Neural cell (in vitro differentiated cells): ENCODE measurements around the gene MINAR1. TPM values are rescaled to one million over a fixed set of nuclear protein-coding genes. Genes with fewer than 3 reads are reported as not detected.

Source experiments
- H2AFZ ChIP-seq: fragments of 200-600, 300-800 bp; sonication (generic), shearing (Covaris generic); 2 replicates; pipeline ENCODE4 v1.6.0; 2014; ENCODE audit warnings: low read depth, mild to moderate bottlenecking, antibody characterized with exemption, low read length, moderate library complexity
- H3F3A ChIP-seq: fragments of 200-600 bp; shearing (Covaris generic); 2 replicates; pipeline ENCODE4 v1.6.1; 2016; ENCODE audit warnings: mild to moderate bottlenecking, moderate library complexity, mixed read lengths, antibody characterized with exemption, low read length; ENCODE audit not compliant: insufficient read depth, poor library complexity, severe bottlenecking
- H3K27ac ChIP-seq: fragments of 200-600, 300-800 bp; sonication (generic), shearing (Covaris generic); 2 replicates; pipeline ENCODE4 v1.5.1; 2014; ENCODE audit warnings: mild to moderate bottlenecking, low read length, moderate library complexity
- H3K27me3 ChIP-seq: fragments of 300-800, 200-600 bp; sonication (generic), shearing (Covaris generic); 2 replicates; pipeline ENCODE4 v1.6.0; 2014; ENCODE audit warnings: mild to moderate bottlenecking, low read depth, low read length, moderate library complexity; ENCODE audit not compliant: insufficient read depth
- H3K36me3 ChIP-seq: fragments of 300-800, 200-600 bp; sonication (generic), shearing (Covaris generic); 2 replicates; pipeline ENCODE4 v1.5.1; 2014; ENCODE audit warnings: mild to moderate bottlenecking, antibody characterized with exemption, low read length, moderate library complexity; ENCODE audit not compliant: insufficient read depth
- H3K4me2 ChIP-seq: fragments of 300-800, 200-600 bp; sonication (generic), shearing (Covaris generic); 2 replicates; pipeline ENCODE4 v1.6.0; 2014; ENCODE audit warnings: mild to moderate bottlenecking, low read length
- H3K4me3 ChIP-seq: fragments of 300-800, 200-600 bp; sonication (generic), shearing (Covaris generic); 2 replicates; pipeline ENCODE4 v1.5.1; 2014; ENCODE audit warnings: mild to moderate bottlenecking, low read length, moderate library complexity
- H3K79me2 ChIP-seq: fragments of 200-600 bp; shearing (Covaris generic); replicated peaks from 2 replicates; pipeline ENCODE4 v1.6.0; 2014; ENCODE audit warnings: mild to moderate bottlenecking, low read length, moderate library complexity; ENCODE audit not compliant: insufficient read depth
- H3K9ac ChIP-seq: fragments of 300-800, 200-600 bp; sonication (generic), shearing (Covaris generic); 2 replicates; pipeline ENCODE4 v1.6.1; 2016; ENCODE audit warnings: mild to moderate bottlenecking, low read length, mixed read lengths
- H3K9me2 ChIP-seq: fragments of 200-600 bp; shearing (Covaris generic); 2 replicates; pipeline ENCODE4 v1.6.1; 2016; ENCODE audit warnings: mild to moderate bottlenecking, low read length, mixed read lengths; ENCODE audit not compliant: insufficient read depth
- H3K9me3 ChIP-seq: fragments of 200-600, 300-800 bp; sonication (generic), shearing (Covaris generic); 2 replicates; pipeline ENCODE4 v1.6.1; 2016; ENCODE audit warnings: mild to moderate bottlenecking, mixed run types, low read length, moderate library complexity, mixed read lengths
- H4K20me1 ChIP-seq: fragments of 200-600 bp; shearing (Covaris generic); 2 replicates; pipeline ENCODE4 v1.6.1; 2016; ENCODE audit warnings: mild to moderate bottlenecking, mixed run types; ENCODE audit not compliant: insufficient read depth
- CTCF ChIP-seq: fragments of 450-650 bp; IDR thresholded peaks from 2 replicates; pipeline ENCODE4 v1.5.1; 2014; ENCODE audit warnings: antibody characterized with exemption, mild to moderate bottlenecking, moderate library complexity; ENCODE audit not compliant: poor library complexity, severe bottlenecking
- EP300 ChIP-seq: fragments of 450-650 bp; conservative IDR thresholded peaks from 2 replicates; pipeline ENCODE4 v1.6.1; 2014; ENCODE audit warnings: antibody characterized with exemption, mild to moderate bottlenecking, moderate library complexity; ENCODE audit not compliant: poor library complexity, severe bottlenecking
- EZH2 ChIP-seq: fragments of 200-600, 300-800 bp; shearing (Covaris generic), sonication (generic); IDR thresholded peaks from 2 replicates; pipeline ENCODE4 v1.6.1; 2014; ENCODE audit warnings: antibody characterized with exemption, low read length, borderline replicate concordance, mild to moderate bottlenecking; ENCODE audit not compliant: insufficient read depth, poor library complexity, severe bottlenecking
- MXI1 ChIP-seq: fragments of 450-650 bp; conservative IDR thresholded peaks from 2 replicates; pipeline ENCODE4 v1.6.1; 2014; ENCODE audit warnings: antibody characterized with exemption, mild to moderate bottlenecking; ENCODE audit not compliant: poor library complexity, severe bottlenecking
- POLR2AphosphoS5 ChIP-seq: IDR thresholded peaks from 2 replicates; pipeline ENCODE4 v1.6.1; 2012
- RAD21 ChIP-seq: fragments of 450-650 bp; conservative IDR thresholded peaks from 2 replicates; pipeline ENCODE4 v1.6.1; 2014; ENCODE audit warnings: antibody characterized with exemption, mild to moderate bottlenecking, moderate library complexity
- REST ChIP-seq: IDR thresholded peaks from 2 replicates; pipeline ENCODE4 v1.6.1; 2012; ENCODE audit warnings: borderline replicate concordance
- SMC3 ChIP-seq: fragments of 450-650 bp; conservative IDR thresholded peaks from 2 replicates; pipeline ENCODE4 v1.6.1; 2014; ENCODE audit warnings: antibody characterized with exemption, mild to moderate bottlenecking, moderate library complexity; ENCODE audit not compliant: poor library complexity
- TAF1 ChIP-seq: IDR thresholded peaks from 2 replicates; pipeline ENCODE4 v1.6.1; 2012; ENCODE audit warnings: low read depth
- polyA plus RNA-seq: library from polyadenylated mRNA; depleted of rRNA; stranded (reverse); fragments of >200 nt; gene quantifications from 2 replicates; pipeline ENCODE4 v1.2.3, GENCODE V29; 2014

Gene MINAR1
- polyA plus RNA-seq, 1 donor from 2014 or later, result 3.1 TPM

- no peak overlapping the region for H3K27ac ChIP-seq
- no peaks in the 10 kb centered on the region for H3K79me2 ChIP-seq
- H3K9ac ChIP-seq, result no peak overlapping the region
- H3K4me2 ChIP-seq, result no peak overlapping the region
- no peak overlapping the region for H2AFZ ChIP-seq
- H3K9me2 ChIP-seq, result no peaks in the 10 kb centered on the region
- no peak overlapping the region for H3K4me3 ChIP-seq
- H3F3A ChIP-seq, result no peaks in the 10 kb centered on the region
- H3K36me3 ChIP-seq, result no peaks in the 10 kb centered on the region
- H4K20me1 ChIP-seq, result no peaks in the 10 kb centered on the region
- no peaks in the 10 kb centered on the region for H3K9me3 ChIP-seq
- no peaks in the 10 kb centered on the region for H3K27me3 ChIP-seq
- no peak for TF ChIP-seq TAF1
- no peak for TF ChIP-seq EP300
- TF ChIP-seq RAD21, result no peak
- TF ChIP-seq MXI1, result no peak
- no peak for TF ChIP-seq POLR2AphosphoS5
- no peak for TF ChIP-seq SMC3
- TF ChIP-seq EZH2, result no peak
- TF ChIP-seq REST, result no peak
- TF ChIP-seq CTCF, result no peak
Measured at GRCh38 chr15:79453446-79453845, 21.3 kb downstream of the MINAR1 start.

- H3K4me3 ChIP-seq, result no peak overlapping the region
- H3K27me3 ChIP-seq, result no peaks in the 10 kb centered on the region
- no peak overlapping the region for H3K4me2 ChIP-seq
- no peaks in the 10 kb centered on the region for H4K20me1 ChIP-seq
- no peaks in the 10 kb centered on the region for H3K36me3 ChIP-seq
- no peaks in the 10 kb centered on the region for H3F3A ChIP-seq
- H3K9me3 ChIP-seq, result no peaks in the 10 kb centered on the region
- H3K79me2 ChIP-seq, result no peaks in the 10 kb centered on the region
- no peak overlapping the region for H2AFZ ChIP-seq
- TF ChIP-seq EZH2 (no peak), TAF1 (no peak), EP300 (no peak), MXI1 (no peak), RAD21 (no peak), CTCF (no peak), SMC3 (no peak), REST (no peak), POLR2AphosphoS5 (no peak)
- no peak overlapping the region for H3K27ac ChIP-seq
- no peak overlapping the region for H3K9ac ChIP-seq
- no peaks in the 10 kb centered on the region for H3K9me2 ChIP-seq
Measured at GRCh38 chr15:79454063-79454462, 21.9 kb downstream of the MINAR1 start.
